Activated T-cell treated with anti-CD3 and anti-CD28 coated beads for 48 hours (primary cell): ENCODE results near the gene NAT14.
"Not testable (repeated sequence)": the region's sequence is repeated elsewhere in the genome, so short reads cannot be mapped to it uniquely, and the experiment has no call there.

Experiments
- DNase-seq: peaks from one replicate; pipeline ENCODE4 v3.0.0-alpha.2; 2020; ENCODE audit warnings: low read depth

Gene NAT14

GRCh38 chr19:55486971-55487923 is 2.3 kb downstream of the NAT14 start:
- DNase-seq, result peak; percentile 56

- DNase-seq, result no peak
These were observed 3.1 kb downstream of the NAT14 start, which contains the start of gene SSC5D for GRCh38 chr19:55487924-55488687. Gene SSC5D (plus strand): TSS chr19:55488436. CDS start chr19:55488590, 154 bp downstream.

- no peak for DNase-seq
These were observed 4.2 kb downstream of the NAT14 start for GRCh38 chr19:55488986-55489710.

- no peak for DNase-seq
These were observed 4.9 kb downstream of the NAT14 start for GRCh38 chr19:55489711-55490477.

- DNase-seq, result no peak
These were observed 5.8 kb downstream of the NAT14 start for GRCh38 chr19:55490478-55491432.

GRCh38 chr19:55491546-55492360 is 6.8 kb downstream of the NAT14 start:
- DNase-seq, result no peak

GRCh38 chr19:55492362-55492944 is 7.5 kb downstream of the NAT14 start:
- no peak for DNase-seq

- DNase-seq, result no peak
These were observed 8.2 kb downstream of the NAT14 start for GRCh38 chr19:55493052-55493644.

- DNase-seq, result no peak
These were observed 8.7 kb downstream of the NAT14 start for GRCh38 chr19:55493645-55494171.

- DNase-seq, result no peak
These were observed 9.3 kb downstream of the NAT14 start for GRCh38 chr19:55494172-55494761.

- no peak for DNase-seq
These were observed 10.8 kb downstream of the NAT14 start for GRCh38 chr19:55495646-55496349.

- not testable (repeated sequence) for DNase-seq
These were observed 11.8 kb downstream of the NAT14 start for GRCh38 chr19:55496820-55497219.

GRCh38 chr19:55497763-55498162 is 12.8 kb downstream of the NAT14 start:
- DNase-seq, result no peak

GRCh38 chr19:55498246-55498840 is 13.4 kb downstream of the NAT14 start:
- DNase-seq, result no peak

- no peak for DNase-seq
These were observed 15.5 kb downstream of the NAT14 start for GRCh38 chr19:55500368-55500952.

GRCh38 chr19:55502197-55502952 is 17.4 kb downstream of the NAT14 start:
- no peak for DNase-seq
